Stimulated activated CD4-positive, alpha-beta T cell treated with anti-CD3 and anti-CD28 coated beads, Interleukin-1b, Interleukin-23, amount 100 ng/mL, for 1 hour (primary cell): ENCODE measurements around the gene XCL2.
"Not testable (repeated sequence)": the region's sequence is repeated elsewhere in the genome, so short reads cannot be mapped to it uniquely, and the experiment has no call there.

Source experiments
- DNase-seq, 2 donors: peaks; one replicate each; pipeline ENCODE4 v3.0.0-alpha.2; 2020; ENCODE audit warnings: low read depth in 2 of 2

XCL2 gene, protein sequence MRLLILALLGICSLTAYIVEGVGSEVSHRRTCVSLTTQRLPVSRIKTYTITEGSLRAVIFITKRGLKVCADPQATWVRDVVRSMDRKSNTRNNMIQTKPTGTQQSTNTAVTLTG

DNA sequence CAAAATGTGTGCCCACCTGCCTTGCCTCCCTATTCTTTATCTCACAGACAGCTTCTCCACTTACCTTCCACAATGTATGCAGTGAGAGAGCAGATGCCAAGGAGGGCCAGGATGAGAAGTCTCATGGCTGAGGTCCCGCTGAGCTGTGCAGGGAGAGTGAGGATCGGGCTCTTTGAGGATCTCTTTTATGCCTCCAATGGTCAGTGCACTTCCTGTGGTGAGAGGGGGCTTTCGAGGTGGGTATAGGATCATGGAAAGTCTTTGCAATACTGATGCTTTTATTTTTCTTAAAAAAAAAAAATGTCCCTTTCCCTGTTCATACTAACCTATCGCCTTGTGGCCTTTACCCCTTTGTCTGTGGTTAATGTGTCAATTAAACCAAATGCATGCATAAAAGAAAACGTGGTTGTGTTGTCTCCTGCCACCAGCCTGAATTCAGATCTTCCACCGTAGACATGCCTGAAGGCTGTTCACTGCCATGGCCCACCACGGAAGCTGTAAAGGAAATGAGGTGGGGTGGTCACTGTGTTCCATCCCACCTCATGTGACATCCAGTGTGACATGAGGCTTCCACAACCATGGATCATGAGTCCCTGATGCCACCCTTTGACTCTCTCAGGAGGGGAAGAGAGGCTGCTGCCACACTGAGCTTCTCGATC is at the start of gene XCL2:
Gene XCL2 (minus strand): TSS at position 158 of the 659 bp plus-strand sequence. CDS start 33 bp downstream, at position 125.
- DNase-seq = not testable (repeated sequence)

DNA sequence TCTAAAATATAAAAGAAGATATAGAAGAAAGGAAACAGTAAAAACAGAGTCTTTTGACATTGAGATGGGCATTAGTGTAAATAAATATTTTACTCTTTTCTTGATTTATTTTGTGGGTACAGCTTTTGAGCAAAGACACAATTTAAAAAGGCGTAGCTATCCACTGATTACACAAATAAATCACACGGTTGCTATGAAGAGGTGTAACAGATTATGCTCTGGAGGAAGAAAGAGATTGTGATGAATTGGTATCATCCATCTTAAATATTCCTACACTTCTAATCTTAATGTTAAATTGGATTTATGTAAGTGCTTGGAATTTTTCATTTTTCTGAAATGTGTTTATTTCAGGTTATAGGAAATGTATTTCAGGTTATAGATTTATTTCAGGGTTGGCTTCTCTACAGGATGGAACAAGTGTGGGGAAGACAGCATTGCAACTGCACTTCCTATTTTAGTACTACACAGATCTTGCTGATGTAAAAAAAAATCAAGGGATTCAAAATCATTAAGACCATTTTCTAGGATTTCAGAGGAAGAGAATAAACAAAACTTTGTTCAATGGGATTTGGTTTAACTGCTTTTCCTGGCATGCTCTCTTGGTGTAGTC is 47.9 kb upstream of the XCL2 start:
- no peak for DNase-seq

DNA sequence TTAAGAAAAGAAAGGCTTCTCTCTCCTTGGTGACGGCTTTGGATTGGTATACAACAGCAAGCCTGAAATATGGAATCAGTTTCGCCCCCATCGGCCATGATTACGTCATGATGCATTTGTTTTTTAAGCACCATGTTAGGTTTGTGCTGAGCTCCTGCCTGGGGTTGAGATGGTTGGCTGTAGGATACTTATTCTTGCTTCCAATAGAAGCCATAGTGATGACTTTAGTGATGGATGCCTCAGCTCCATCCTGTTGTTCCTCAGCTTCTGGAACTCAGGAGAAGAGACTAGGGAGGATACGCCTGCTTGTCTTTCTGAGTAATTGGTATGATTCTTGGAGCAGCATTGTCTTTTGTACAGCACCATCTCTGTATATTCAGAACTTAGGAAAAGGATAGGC is 47.3 kb upstream of the XCL2 start:
- DNase-seq = no peak

DNA sequence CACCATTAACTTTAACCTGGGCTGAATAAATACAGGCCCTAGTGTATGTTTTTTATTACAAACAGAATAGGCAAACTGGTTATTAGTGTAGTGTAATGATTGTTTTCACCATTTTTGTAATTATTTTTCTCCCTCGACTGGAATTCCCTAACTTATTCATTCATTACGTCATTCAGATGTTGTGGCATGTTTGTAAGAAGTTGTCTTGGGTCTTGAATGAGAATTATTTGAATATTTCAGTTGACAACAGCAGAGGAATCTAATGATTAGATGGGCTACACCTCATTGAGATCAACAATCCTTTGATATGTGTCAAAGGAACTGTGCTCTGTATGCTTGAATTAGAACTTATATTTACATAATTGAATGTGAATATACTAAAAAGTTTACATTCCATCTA is 45.4 kb upstream of the XCL2 start:
- DNase-seq = no peak

DNA sequence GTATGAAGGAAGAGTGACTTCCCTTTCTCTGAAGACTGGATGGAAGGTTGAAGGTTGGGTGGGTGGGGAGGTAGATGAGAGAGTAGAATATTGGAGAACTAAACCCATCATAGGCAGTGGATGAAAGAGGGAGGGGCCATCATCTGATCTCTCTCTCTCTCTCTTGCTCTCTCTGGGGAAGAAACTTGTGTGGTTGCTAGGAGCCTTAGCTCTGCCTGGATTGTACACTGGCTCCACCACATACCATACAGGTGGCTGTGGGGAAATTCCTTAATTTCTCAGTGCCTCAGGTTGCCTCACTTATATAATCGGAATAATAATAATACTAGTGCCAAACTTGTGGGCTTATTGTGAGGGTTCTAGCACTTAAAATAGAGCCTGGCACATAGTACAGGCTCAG is 42.1 kb upstream of the XCL2 start:
- DNase-seq = no peak

DNA sequence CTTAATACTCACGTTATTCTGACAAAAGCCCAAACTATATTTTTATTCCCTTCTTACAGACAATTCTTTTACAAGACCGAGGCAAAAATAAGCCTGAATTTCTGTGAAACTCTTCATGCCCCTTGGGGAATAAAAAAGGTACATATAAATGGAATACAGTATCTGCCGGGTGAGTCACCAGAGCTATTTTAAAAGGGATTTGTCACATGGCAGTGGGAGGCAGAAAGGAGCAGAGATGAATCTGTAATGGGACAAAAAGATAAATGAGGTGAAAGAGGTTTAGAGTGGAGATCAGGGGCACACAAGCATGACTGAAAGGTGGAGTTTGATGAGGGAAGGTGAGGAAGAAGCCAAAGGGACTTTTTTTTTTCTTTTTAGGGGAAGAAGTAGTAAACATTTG is 41.4 kb upstream of the XCL2 start:
- DNase-seq = no peak

DNA sequence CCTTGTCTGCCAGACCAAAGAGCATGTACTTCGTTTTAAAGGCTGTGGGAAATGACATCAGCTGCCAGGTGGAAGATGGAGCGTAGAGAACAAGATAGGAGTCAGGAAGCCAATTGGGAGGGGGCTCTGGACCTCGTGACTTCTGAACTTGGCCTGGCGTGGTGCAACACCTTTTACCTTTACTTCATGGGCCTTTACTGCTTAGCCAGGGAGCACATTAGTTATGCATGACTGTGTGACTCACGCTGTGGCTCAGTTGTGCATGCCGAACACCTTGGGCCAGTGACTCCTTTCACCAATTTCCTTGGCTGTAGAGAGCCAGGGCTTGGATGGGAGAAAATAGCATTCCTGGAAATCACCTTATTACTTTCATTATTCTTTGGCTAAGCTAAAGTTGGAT is 39.8 kb upstream of the XCL2 start:
- DNase-seq = no peak

DNA sequence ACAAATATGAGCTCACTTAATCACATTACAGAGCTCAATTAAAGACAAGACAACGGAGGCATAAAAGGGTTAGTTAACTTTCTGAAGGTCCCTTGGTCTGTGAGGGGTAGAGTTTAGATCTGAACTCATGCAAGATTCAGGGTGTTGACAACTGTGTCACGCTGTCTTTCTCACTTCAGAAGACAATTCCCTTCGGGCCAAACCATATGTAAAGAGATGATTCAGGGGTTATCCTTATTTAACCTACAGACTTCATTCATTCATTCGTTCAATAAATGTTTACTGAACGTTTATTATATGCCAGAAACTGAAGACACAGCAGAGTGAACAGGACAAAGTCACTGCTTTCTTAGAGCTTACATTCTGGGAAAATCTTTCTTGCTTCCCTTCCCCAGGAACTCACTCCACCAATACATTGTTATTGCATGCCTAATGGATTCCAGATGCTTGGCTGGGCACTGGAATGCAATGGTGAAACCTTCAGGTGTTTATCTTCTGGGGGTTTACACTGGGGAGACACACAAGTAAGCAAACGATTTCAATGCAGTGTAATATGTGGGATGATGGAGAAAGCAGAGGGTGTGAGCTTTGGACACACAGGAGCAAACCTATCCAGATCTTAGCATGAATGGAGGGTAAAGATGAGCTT is 39.0 kb upstream of the XCL2 start:
- no peak for DNase-seq

DNA sequence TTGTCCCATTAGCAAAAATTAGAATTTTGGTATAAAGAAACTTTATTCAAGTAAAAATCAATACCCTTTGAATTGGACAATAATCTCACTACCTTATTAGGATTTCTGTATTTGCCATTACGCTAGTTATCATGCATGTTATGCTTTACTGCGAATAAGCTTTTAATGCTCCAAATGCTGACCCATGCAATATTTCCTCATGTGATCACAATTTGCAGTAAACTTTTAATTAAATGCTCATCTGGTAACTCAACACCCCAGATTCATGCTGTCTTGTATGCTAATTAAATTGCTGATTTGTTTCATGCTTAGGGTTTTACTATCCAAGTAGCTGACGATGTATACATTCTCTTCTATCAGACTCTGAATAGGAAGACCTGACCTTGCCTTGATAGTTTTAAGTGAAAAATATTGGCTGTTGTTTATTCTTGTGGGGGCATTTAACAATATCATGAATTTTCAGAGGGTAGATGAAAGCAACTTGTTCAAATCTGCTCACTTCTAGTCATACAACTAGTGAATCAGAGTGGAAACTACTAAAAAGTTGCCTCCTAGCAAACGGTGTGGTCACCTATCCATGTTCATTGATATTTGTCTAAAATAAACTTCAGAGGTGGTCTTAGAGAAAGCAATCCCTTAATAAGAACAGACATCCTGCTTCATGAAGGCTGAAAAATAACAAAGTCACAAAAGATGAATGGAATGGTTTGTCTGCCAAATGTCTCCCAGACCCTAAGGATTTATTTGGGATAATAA is 38.2 kb upstream of the XCL2 start:
- DNase-seq = no peak

DNA sequence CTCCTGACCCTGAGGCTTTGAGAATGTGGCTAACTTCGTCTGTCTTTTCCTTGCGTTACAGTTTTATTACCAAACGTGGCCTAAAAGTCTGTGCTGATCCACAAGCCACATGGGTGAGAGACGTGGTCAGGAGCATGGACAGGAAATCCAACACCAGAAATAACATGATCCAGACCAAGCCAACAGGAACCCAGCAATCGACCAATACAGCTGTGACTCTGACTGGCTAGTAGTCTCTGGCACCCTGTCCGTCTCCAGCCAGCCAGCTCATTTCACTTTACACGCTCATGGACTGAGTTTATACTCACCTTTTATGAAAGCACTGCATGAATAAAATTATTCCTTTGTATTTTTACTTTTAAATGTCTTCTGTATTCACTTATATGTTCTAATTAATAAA is 37.2 kb upstream of the XCL2 start:
- not testable (repeated sequence) for DNase-seq

DNA sequence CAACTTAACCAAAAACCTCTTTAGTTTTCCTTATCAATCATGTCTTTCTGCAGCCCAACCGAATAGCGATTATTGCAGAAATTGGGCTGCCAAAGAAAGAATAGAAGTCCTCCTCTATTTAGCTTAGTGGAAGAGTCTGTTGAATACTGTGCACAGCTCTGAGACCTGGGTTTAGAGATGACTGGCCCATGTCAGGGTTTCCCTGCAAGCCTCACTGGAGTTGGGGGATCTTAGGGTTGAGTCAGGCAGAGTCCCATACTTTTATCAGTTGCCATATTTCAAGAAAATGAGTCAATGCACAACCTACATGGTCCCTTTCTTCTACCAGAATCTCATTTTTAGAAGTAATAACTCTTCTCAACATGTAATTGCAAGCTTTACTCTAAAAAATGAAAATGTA is 36.5 kb upstream of the XCL2 start:
- DNase-seq = not testable (repeated sequence)

DNA sequence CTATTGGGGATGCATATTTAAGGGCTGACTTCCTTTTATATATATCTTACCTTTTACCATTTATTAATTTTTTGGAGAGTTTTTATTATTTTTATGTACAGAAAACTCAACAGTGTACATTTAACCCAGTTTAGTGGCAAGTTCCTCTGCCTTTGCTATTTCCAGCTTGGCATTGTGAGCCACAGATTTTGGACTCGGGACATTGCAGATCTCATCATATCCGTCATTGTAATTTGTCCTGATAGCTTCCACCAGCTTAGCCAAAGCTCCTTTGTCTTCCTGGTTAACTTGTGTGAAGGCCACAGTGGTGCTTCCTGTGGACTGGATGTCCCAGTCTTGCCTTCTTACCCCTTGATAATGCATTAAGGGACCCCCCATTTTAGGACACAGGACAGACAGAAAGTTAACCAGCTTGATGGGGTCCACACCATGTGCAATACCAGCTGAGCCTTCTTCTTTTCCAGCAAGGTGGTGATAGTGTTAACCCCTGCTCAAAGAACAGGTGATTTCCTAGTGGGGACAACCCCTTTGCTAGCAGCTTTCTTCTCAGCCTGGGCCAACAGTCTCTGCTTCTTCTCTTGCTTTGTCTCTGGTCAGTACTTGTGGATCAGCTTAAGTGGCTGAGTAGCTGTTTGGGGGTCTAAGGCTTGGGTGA is 34.9 kb upstream of the XCL2 start:
- DNase-seq = not testable (repeated sequence)

DNA sequence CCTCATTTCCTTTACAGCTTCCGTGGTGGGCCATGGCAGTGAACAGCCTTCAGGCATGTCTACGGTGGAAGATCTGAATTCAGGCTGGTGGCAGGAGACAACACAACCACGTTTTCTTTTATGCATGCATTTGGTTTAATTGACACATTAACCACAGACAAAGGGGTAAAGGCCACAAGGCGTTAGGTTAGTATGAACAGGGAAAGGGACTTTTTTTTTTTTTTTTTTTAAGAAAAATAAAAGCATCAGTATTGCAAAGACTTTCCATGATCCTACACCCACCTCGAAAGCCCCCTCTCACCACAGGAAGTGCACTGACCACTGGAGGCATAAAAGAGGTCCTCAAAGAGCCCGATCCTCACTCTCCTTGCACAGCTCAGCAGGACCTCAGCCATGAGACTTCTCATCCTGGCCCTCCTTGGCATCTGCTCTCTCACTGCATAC is 32.5 kb upstream of the XCL2 start, which contains the start of gene XCL1:
Gene XCL1 (plus strand): TSS at position 361 of the 444 bp plus-strand sequence. CDS start 33 bp downstream, at position 394.
- not testable (repeated sequence) for DNase-seq

DNA sequence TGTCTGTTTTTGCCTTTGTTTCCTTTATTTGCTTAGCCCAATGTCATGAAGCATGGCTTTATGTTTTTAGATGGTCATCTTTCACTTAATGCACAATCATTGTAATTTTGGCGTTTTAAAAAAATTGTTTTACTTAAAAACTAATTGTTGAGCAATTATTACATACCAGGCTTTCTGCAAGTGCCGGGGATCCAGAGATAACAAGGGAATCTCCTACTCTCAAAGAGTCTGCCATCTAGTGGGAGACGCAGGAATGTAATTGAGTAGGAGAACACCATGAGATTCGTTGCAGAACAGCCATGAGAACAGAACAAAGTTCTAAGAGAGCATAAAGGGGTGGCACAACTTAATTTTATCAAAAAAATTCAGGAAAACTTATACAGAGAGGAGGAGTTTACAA is 30.4 kb upstream of the XCL2 start:
- not testable (repeated sequence) for DNase-seq

DNA sequence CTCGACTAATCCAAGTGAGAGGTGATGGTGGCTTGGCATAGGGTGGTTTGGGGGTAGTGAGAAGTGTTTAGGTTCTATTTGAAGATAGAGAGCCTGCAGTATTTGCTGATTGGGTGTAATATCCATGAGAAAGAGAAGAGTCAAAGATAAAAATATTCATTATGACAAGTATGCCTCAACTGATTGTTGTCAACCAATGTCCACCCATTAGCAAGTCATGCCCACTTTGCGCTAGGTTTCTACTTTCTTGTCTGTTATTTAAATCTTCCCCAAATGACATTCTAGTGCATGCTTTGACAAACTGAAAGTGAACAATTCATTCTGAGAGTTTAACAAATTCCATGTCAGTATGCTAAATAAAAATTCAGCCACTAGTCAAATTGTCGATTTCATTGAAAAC is 28.8 kb upstream of the XCL2 start:
- DNase-seq = no peak

DNA sequence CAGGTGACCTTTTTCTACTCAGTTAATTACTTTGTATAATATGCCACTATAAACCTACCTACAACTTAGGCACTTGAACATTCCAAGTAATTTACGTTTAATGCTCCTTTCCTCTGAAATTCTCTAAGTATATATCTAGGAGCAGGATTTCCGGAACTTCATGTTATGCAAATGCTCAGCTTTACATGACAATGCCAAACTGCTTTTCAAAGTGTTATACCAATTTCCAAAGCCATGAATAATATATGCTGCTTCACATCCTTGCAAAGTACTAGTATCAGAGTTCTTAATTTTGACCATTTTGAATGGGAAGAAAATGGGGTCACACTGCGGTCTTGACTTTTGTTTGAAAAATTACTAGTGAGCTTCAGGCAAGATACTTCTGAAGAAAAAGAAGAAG is 26.9 kb upstream of the XCL2 start:
- no peak for DNase-seq

DNA sequence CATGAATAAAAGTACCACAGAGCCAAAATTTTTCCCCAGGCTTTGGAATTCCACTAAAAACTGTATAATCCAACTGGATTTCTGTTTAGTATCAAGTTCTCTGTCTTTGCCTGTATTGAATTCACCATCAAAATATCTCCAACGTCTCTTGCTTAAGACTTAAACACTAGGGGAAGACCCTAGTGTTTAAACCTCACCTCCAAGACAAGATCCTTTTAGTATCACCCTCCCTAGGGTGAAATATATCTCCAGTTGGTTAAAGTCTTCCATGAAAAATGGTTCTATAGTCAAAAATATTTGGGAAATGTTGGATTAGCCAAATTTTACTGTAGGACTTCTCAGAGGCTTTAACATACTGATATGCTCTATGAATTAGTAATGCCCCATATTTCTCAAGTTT is 24.5 kb upstream of the XCL2 start:
- DNase-seq = no peak

DNA sequence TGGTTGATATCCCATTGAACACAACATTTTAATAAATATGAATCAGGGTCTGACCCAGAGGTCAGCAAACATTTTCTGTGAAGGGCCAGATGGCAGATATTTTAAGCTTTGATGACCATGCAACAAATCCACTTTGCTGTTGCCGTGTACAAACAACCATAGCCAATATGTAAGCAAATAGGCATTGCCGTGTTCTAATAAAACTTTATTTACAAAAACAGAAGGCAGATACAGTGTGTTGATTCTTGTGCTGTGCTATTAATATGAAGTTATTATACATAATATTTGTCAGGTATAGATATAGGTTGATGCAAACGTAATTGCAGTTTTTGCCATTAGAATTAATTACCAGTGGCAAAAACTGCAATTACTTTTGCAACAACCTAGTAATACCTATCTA is 23.8 kb upstream of the XCL2 start:
- DNase-seq = no peak

DNA sequence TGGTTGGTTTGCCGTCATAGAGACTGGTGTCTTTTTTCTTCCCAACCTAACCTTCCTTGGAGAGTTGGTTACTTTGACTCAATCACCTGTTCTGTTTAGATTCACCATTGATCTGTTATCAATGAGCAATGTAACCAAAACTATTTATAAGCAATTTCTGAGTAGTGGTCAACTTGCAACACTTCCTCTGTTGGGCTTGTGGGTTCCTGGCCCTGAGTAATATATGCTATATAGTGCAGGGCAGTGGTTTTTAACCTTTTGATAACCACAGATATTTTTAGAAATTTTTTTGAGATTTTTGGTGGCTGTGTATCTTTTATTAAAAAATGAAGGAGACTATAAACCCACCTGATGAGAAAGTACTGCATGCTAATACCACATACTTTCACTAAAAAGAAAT is 23.2 kb upstream of the XCL2 start:
- DNase-seq = no peak

DNA sequence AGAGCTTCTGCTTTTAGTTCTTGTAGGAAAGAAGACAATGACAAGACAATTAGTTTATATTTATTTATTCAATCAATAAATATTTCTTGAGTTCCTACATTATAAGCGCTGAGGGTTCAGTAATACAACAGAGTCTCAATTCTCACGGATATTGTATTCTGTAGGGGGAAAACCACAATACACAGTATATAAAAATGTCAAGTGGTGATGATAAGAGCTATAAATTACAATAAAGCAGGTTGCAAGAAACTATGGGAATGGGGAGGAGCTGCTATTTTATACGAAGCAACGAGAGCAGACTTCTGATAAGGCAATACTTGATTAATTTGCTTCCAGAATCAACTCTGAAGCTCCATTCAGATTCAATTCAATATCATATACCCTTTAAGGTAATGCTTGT is 22.0 kb upstream of the XCL2 start:
- DNase-seq = no peak

DNA sequence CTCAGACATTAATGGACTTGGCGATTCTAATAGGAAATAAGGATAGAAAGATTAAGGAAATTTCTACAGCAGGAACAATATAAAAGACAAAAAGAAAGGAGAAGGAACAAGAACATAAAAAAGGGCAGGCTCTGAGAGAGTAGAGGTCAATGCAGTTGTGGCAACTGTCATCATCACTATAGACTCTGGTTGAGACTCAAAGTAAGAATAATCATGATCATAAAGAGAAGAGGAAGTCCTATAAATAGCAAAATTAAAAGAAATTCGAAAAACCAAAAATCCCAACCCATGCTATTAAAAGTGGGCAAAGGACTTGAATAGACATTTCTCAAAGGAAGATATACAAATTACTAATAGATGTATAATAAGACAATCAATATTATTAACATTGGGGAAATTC is 18.2 kb upstream of the XCL2 start:
- no peak for DNase-seq

DNA sequence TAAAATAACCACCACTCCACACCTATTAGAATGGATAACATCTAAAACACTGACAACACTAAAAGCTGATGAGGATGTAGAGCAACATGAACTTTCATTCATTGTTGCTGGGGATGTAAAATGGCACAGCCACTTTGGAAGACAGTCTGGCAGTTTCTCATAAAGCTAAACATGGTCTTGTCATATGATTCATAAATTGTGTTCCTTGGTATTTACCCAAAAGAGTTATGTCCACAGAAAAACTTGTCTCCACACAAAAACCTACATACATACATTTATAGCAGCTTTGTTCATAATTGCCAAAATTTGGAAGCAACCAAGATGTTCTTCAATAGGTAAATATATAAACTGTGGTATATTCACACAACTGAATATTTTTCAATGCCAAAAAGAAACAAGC is 16.6 kb upstream of the XCL2 start:
- no peak for DNase-seq
